NOMO-1 treated with DMSO at 0.1 percent for 48 hours (cell line): ENCODE data around the gene MIPOL1.
A peak's percentile ranks its signal among the peaks of the same experiment; 100 is the strongest.
"Not testable (repeated sequence)": the region's sequence is repeated elsewhere in the genome, so short reads cannot be mapped to it uniquely, and the experiment has no call there.

Experiments used
- DNase-seq: peaks from one replicate; lab custom pipeline; 2025; ENCODE audit not compliant: unreplicated experiment; lab: John Stamatoyannopoulos, UW

MIPOL1 gene

GRCh38 chr14:37197421-37198272, at the start of gene MIPOL1:
Gene MIPOL1, plus strand, starts transcription at chr14:37197937. Its CDS starts 49,952 bp downstream, at chr14:37247889.
- DNase-seq = no peak

GRCh38 chr14:37150414-37150813, 47.3 kb upstream of the MIPOL1 start:
- peak; percentile 59 for DNase-seq

GRCh38 chr14:37153005-37153404, 44.7 kb upstream of the MIPOL1 start:
- no peak for DNase-seq

- no peak for DNase-seq
Observed at GRCh38 chr14:37153483-37153882, 44.3 kb upstream of the MIPOL1 start.

GRCh38 chr14:37157987-37158386, 39.8 kb upstream of the MIPOL1 start:
- no peak for DNase-seq

GRCh38 chr14:37162307-37162706, 35.4 kb upstream of the MIPOL1 start:
- DNase-seq = not testable (repeated sequence)

GRCh38 chr14:37165794-37166193, 31.9 kb upstream of the MIPOL1 start:
- DNase-seq = no peak

- no peak for DNase-seq
Observed at GRCh38 chr14:37167151-37168047, 30.3 kb upstream of the MIPOL1 start.

GRCh38 chr14:37168721-37169120, 29.0 kb upstream of the MIPOL1 start:
- no peak for DNase-seq

- DNase-seq = no peak
Observed at GRCh38 chr14:37170237-37170636, 27.5 kb upstream of the MIPOL1 start.

GRCh38 chr14:37170993-37171392, 26.7 kb upstream of the MIPOL1 start:
- no peak for DNase-seq

- DNase-seq = no peak
Observed at GRCh38 chr14:37171678-37172023, 26.1 kb upstream of the MIPOL1 start.

GRCh38 chr14:37172024-37172869, 25.5 kb upstream of the MIPOL1 start, which contains the start of gene SLC25A21:
Gene SLC25A21, minus strand, starts transcription at chr14:37172606.
- no peak for DNase-seq

GRCh38 chr14:37172936-37173614, 24.7 kb upstream of the MIPOL1 start:
- no peak for DNase-seq

GRCh38 chr14:37179896-37180502, 17.7 kb upstream of the MIPOL1 start:
- DNase-seq = no peak

GRCh38 chr14:37180886-37181285, 16.9 kb upstream of the MIPOL1 start:
- DNase-seq = not testable (repeated sequence)

GRCh38 chr14:37181441-37181840, 16.3 kb upstream of the MIPOL1 start:
- DNase-seq = no peak

GRCh38 chr14:37184520-37184919, 13.2 kb upstream of the MIPOL1 start:
- not testable (repeated sequence) for DNase-seq

- DNase-seq = no peak
Observed at GRCh38 chr14:37185670-37186069, 12.1 kb upstream of the MIPOL1 start.

- DNase-seq = no peak
Observed at GRCh38 chr14:37186865-37187264, 10.9 kb upstream of the MIPOL1 start.
